HepG2 (cell line): ENCODE data around the gene C1QTNF1. TPM values are rescaled to one million over a fixed set of nuclear protein-coding genes. Genes with fewer than 3 reads are reported as not detected.

Experiments
- BCL6 ChIP-seq: IDR thresholded peaks from 2 replicates; pipeline ENCODE4 v1.6.1; 2016; ENCODE audit warnings: missing genetic modification reagents, missing compliant biosample characterization
- CEBPB ChIP-seq: IDR thresholded peaks from 2 replicates; pipeline ENCODE4 v1.6.1; 2011; ENCODE audit warnings: low read depth, low read length, improper control_type of control experiment, borderline replicate concordance
- DMAP1 ChIP-seq: IDR thresholded peaks from 2 replicates; pipeline ENCODE4 v1.6.1; 2016
- FOXA3 ChIP-seq: IDR thresholded peaks from 2 replicates; pipeline ENCODE4 v1.6.1; 2016; ENCODE audit warnings: missing genetic modification reagents, missing compliant biosample characterization
- KLF9 ChIP-seq: IDR thresholded peaks from 2 replicates; pipeline ENCODE4 v1.6.1; 2016; ENCODE audit warnings: low read depth
- NFE2L1 ChIP-seq: sonication (generic); formaldehyde crosslinking; IDR thresholded peaks from 2 replicates; pipeline ENCODE4 v1.4.0; 2020; ENCODE audit warnings: missing genetic modification reagents, mild to moderate bottlenecking, borderline replicate concordance
- PHF8 ChIP-seq: sonication (generic); formaldehyde crosslinking; IDR thresholded peaks from 2 replicates; pipeline ENCODE4 v1.5.0; 2020; ENCODE audit warnings: missing genetic modification reagents
- ZNF335 ChIP-seq: sonication (generic); formaldehyde crosslinking; IDR thresholded peaks from 2 replicates; pipeline ENCODE4 v1.4.0; 2020; ENCODE audit warnings: missing genetic modification reagents
- ZNF44 ChIP-seq: sonication (generic); formaldehyde crosslinking; IDR thresholded peaks from 2 replicates; pipeline ENCODE4 v1.5.1; 2020; ENCODE audit warnings: mild to moderate bottlenecking, missing genetic modification reagents
- ZNF761 ChIP-seq: sonication (generic); formaldehyde crosslinking; conservative IDR thresholded peaks from 2 replicates; pipeline ENCODE4 v1.4.0; 2020; ENCODE audit warnings: mild to moderate bottlenecking, missing genetic modification reagents
- ZNF891 ChIP-seq: sonication (generic); formaldehyde crosslinking; IDR thresholded peaks from 2 replicates; pipeline ENCODE4 v1.5.0; 2020; ENCODE audit warnings: mild to moderate bottlenecking, missing genetic modification reagents
- polyA plus RNA-seq, 8 experiments: library from polyadenylated mRNA; depleted of rRNA in 3 of 8; stranded (reverse) in 7 of 8; unstranded in 1 of 8; fragments of >200 nt; fragmentation: Illumina TruSeq in 4 of 8; extraction: Trizol in 4 of 8; gene quantifications; 2 replicates each; pipeline versions ENCODE4 v1.2.1 to v1.2.3, GENCODE V29; 2011 to 2016; ENCODE audit warnings: low read depth in 4 of 8, missing spikeins in 1 of 8, mixed read lengths in 1 of 8; ENCODE audit not compliant: insufficient read depth in 1 of 8
- total RNA-seq, 5 experiments: library from RNA; depleted of rRNA; stranded (reverse); fragments of >200 nt; fragmentation: Illumina TruSeq; extraction: Trizol; gene quantifications; 2 replicates each; pipeline ENCODE4 v1.2.3, GENCODE V29; 2016; ENCODE audit warnings: low read depth in 1 of 5
- TF ChIP-seq, protein P1 (sequence below): sonication (generic); formaldehyde crosslinking; IDR thresholded peaks from 2 replicates; pipeline ENCODE4 v1.4.0; 2020; ENCODE audit warnings: missing genetic modification reagents, borderline replicate concordance
- TF ChIP-seq, protein P2 (sequence below): sonication (generic); formaldehyde crosslinking; conservative IDR thresholded peaks from 2 replicates; pipeline ENCODE4 v1.4.0; 2020; ENCODE audit warnings: mild to moderate bottlenecking, missing genetic modification reagents, moderate library complexity
- TF ChIP-seq, protein P3 (sequence below), 2 experiments: sonication (generic) in 1 of 2; formaldehyde crosslinking in 1 of 2; IDR thresholded peaks; 2 replicates each; pipeline versions ENCODE4 v1.6.1 to v1.9.0; 2014 to 2022; ENCODE audit warnings: antibody characterized with exemption in 1 of 2, borderline replicate concordance in 1 of 2, inconsistent platforms in 1 of 2, low read depth in 1 of 2, missing genetic modification reagents in 1 of 2
- TF ChIP-seq, protein P4 (sequence below): IDR thresholded peaks from 2 replicates; pipeline ENCODE4 v1.6.1; 2016; ENCODE audit warnings: low read depth, control low read depth

C1QTNF1 gene
- total and polyA plus RNA-seq, 2 of the 13 experiments (the other 11 are each of a cell fraction or from before 2014, with no cell fraction given), result 0.18 to 0.86 TPM

DNA sequence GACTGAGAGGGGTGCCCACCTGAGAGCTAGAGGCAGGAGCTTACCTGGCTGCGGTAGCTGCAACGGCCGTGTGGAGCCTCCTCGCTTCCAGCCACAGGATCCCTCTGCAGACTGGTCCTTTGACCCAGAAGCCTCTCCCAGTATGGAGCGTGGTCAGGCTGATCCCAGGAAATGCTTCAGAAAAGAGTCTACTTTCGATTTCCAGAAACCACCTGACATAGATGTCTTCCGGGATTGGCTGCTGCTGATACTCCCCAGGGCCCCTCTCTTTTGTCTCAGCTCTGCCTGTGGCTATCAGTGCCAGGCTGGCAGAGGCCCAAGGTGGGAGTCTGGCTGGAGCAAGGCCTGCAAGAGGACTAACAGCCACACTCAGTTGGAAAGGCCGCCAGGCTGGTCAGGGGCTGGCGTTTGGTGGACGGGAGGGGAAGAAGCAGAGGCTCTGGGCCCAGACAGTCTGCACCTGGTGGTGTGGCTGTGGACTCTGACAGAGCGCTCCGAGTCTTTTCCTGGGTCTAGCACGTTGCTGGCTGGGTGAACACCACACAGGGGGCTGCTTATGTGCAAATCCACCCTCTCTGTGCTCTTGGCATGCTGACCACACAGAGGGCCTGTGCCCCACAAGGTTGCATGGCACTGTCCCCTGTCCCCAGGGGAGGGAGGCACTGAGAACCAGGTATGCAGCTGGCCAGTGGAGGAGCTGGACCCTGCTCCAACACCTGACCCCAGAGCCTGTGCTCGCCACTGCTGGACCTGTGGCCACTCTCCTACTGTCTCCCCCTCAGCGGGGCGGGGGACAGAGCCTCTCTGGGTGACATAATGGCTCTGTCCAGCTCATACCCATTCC, 44.0 kb upstream of the C1QTNF1 start, which contains the start of gene LGALS3BP (continued):
- TF ChIP-seq, protein P1, sequence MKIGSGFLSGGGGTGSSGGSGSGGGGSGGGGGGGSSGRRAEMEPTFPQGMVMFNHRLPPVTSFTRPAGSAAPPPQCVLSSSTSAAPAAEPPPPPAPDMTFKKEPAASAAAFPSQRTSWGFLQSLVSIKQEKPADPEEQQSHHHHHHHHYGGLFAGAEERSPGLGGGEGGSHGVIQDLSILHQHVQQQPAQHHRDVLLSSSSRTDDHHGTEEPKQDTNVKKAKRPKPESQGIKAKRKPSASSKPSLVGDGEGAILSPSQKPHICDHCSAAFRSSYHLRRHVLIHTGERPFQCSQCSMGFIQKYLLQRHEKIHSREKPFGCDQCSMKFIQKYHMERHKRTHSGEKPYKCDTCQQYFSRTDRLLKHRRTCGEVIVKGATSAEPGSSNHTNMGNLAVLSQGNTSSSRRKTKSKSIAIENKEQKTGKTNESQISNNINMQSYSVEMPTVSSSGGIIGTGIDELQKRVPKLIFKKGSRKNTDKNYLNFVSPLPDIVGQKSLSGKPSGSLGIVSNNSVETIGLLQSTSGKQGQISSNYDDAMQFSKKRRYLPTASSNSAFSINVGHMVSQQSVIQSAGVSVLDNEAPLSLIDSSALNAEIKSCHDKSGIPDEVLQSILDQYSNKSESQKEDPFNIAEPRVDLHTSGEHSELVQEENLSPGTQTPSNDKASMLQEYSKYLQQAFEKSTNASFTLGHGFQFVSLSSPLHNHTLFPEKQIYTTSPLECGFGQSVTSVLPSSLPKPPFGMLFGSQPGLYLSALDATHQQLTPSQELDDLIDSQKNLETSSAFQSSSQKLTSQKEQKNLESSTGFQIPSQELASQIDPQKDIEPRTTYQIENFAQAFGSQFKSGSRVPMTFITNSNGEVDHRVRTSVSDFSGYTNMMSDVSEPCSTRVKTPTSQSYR (CRISPR knock-in tag), result peak; percentile 9; the same call in 1 of the 2 replicates
- TF ChIP-seq ZNF761 (CRISPR knock-in tag) (peak; percentile 6; the same call in 1 of the 2 replicates), KLF9 (no peak), ZNF335 (CRISPR knock-in tag) (peak; percentile 98), BCL6 (CRISPR knock-in tag) (peak; percentile 43), CEBPB (no peak), DMAP1 (peak; percentile 91), NFE2L1 (CRISPR knock-in tag) (no peak), PHF8 (CRISPR knock-in tag) (peak; percentile 87), ZNF891 (CRISPR knock-in tag) (no peak), FOXA3 (CRISPR knock-in tag) (peak; percentile 12; the same call in 1 of the 2 replicates), ZNF44 (no peak)
- TF ChIP-seq, protein P2, sequence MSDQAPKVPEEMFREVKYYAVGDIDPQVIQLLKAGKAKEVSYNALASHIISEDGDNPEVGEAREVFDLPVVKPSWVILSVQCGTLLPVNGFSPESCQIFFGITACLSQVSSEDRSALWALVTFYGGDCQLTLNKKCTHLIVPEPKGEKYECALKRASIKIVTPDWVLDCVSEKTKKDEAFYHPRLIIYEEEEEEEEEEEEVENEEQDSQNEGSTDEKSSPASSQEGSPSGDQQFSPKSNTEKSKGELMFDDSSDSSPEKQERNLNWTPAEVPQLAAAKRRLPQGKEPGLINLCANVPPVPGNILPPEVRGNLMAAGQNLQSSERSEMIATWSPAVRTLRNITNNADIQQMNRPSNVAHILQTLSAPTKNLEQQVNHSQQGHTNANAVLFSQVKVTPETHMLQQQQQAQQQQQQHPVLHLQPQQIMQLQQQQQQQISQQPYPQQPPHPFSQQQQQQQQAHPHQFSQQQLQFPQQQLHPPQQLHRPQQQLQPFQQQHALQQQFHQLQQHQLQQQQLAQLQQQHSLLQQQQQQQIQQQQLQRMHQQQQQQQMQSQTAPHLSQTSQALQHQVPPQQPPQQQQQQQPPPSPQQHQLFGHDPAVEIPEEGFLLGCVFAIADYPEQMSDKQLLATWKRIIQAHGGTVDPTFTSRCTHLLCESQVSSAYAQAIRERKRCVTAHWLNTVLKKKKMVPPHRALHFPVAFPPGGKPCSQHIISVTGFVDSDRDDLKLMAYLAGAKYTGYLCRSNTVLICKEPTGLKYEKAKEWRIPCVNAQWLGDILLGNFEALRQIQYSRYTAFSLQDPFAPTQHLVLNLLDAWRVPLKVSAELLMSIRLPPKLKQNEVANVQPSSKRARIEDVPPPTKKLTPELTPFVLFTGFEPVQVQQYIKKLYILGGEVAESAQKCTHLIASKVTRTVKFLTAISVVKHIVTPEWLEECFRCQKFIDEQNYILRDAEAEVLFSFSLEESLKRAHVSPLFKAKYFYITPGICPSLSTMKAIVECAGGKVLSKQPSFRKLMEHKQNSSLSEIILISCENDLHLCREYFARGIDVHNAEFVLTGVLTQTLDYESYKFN (CRISPR knock-in tag), result peak; percentile 70
- TF ChIP-seq, protein P3, sequence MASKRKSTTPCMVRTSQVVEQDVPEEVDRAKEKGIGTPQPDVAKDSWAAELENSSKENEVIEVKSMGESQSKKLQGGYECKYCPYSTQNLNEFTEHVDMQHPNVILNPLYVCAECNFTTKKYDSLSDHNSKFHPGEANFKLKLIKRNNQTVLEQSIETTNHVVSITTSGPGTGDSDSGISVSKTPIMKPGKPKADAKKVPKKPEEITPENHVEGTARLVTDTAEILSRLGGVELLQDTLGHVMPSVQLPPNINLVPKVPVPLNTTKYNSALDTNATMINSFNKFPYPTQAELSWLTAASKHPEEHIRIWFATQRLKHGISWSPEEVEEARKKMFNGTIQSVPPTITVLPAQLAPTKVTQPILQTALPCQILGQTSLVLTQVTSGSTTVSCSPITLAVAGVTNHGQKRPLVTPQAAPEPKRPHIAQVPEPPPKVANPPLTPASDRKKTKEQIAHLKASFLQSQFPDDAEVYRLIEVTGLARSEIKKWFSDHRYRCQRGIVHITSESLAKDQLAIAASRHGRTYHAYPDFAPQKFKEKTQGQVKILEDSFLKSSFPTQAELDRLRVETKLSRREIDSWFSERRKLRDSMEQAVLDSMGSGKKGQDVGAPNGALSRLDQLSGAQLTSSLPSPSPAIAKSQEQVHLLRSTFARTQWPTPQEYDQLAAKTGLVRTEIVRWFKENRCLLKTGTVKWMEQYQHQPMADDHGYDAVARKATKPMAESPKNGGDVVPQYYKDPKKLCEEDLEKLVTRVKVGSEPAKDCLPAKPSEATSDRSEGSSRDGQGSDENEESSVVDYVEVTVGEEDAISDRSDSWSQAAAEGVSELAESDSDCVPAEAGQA (IDR thresholded peaks at IDR 0.05; ENCODE audit: low read depth), result no peak
- TF ChIP-seq, protein P3 (CRISPR knock-in tag; IDR thresholded peaks at IDR 0.05; ENCODE audit: borderline replicate concordance), result no peak
- TF ChIP-seq, protein P4, sequence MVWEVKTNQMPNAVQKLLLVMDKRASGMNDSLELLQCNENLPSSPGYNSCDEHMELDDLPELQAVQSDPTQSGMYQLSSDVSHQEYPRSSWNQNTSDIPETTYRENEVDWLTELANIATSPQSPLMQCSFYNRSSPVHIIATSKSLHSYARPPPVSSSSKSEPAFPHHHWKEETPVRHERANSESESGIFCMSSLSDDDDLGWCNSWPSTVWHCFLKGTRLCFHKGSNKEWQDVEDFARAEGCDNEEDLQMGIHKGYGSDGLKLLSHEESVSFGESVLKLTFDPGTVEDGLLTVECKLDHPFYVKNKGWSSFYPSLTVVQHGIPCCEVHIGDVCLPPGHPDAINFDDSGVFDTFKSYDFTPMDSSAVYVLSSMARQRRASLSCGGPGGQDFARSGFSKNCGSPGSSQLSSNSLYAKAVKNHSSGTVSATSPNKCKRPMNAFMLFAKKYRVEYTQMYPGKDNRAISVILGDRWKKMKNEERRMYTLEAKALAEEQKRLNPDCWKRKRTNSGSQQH (CRISPR knock-in tag), result peak; percentile 75; the same call in 1 of the 2 replicates
